ENCODE data around the gene ANKDD1B. TPM values are rescaled to one million over a fixed set of nuclear protein-coding genes. Genes with fewer than 3 reads are reported as not detected.

Gene ANKDD1B
- total RNA-seq, 4 donors from 2014 or later = 1.1 TPM; not detected in 3

DNA sequence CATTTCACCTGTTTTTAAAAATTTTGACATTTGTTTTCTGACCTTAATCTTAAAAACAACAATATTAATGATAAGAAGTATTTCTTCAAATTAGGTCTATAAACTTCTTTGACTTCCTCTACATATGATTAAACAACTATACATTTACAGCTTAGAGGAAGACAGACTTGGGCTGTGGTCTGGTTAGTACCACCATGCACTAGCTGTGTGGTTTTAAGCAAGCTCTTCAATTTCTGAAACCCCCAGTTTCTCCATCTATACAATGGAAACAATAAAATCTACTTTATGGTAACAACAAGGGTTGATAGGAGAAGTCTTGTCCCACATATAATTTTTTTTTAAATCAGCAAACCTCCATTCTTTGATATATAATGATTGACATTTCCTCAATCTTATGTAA, 15.7 kb downstream of the ANKDD1B start:
- Histone ChIP-seq H3K27ac (no peak overlapping the region), H3K27me3 (no peaks in the 10 kb centered on the region), H3K4me3 (no peak overlapping the region), H3K9me3 (no peaks in the 10 kb centered on the region), H3K36me3 (no peaks in the 10 kb centered on the region), H3K4me1 (no peaks in the 10 kb centered on the region)
- no peak for ATAC-seq
- in situ Hi-C loops (cut with MboI; ENCODE audit: low sequenced_read_pairs in 4 of 4) (no loop called here), intact Hi-C loops (cut with DNase I; ENCODE audit: low total_unique reads) (no loop called here)
- DNase-seq = no peak
- TF ChIP-seq, protein P1, sequence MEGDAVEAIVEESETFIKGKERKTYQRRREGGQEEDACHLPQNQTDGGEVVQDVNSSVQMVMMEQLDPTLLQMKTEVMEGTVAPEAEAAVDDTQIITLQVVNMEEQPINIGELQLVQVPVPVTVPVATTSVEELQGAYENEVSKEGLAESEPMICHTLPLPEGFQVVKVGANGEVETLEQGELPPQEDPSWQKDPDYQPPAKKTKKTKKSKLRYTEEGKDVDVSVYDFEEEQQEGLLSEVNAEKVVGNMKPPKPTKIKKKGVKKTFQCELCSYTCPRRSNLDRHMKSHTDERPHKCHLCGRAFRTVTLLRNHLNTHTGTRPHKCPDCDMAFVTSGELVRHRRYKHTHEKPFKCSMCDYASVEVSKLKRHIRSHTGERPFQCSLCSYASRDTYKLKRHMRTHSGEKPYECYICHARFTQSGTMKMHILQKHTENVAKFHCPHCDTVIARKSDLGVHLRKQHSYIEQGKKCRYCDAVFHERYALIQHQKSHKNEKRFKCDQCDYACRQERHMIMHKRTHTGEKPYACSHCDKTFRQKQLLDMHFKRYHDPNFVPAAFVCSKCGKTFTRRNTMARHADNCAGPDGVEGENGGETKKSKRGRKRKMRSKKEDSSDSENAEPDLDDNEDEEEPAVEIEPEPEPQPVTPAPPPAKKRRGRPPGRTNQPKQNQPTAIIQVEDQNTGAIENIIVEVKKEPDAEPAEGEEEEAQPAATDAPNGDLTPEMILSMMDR (IDR thresholded peaks at IDR 0.05 in 4 of 5, conservative IDR thresholded peaks at IDR 0.05 in 1 of 5) = no peak
- no peak for TF ChIP-seq POLR2A (IDR thresholded peaks at IDR 0.05)

DNA sequence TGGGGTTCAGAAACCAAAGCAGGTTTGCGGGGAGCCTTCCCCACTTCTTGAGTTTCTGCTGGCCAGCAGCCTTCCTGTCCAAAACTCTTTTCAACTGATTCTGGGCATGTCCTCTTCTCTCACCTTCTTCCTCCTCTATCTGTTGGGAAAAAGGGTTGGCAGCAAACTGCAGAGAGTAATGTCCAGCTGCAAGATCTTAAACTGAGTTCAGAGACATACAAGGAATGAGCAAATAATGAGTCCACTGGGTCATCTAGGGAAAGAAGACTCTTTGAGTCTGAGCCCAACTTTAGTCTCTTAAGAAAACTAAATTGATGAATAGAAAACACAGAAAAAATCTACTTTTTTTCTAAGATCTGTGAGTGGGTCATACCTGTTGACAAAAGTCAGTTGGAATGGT, 16.5 kb downstream of the ANKDD1B start:
- H3K9me3 ChIP-seq = no peaks in the 10 kb centered on the region
- H3K4me1 ChIP-seq = no peaks in the 10 kb centered on the region
- H3K27me3 ChIP-seq = no peaks in the 10 kb centered on the region
- in situ Hi-C loops (cut with MboI; ENCODE audit: low sequenced_read_pairs in 4 of 4) = no loop called here
- intact Hi-C loops (cut with DNase I; ENCODE audit: low total_unique reads) = no loop called here
- no peak overlapping the region for H3K27ac ChIP-seq
- no peak overlapping the region for H3K4me3 ChIP-seq
- ATAC-seq (no peak), DNase-seq (no peak)
- TF ChIP-seq POLR2A (IDR thresholded peaks at IDR 0.05) = no peak
- TF ChIP-seq, protein P1 (IDR thresholded peaks at IDR 0.05 in 4 of 5, conservative IDR thresholded peaks at IDR 0.05 in 1 of 5) = no peak
- no peaks in the 10 kb centered on the region for H3K36me3 ChIP-seq

DNA sequence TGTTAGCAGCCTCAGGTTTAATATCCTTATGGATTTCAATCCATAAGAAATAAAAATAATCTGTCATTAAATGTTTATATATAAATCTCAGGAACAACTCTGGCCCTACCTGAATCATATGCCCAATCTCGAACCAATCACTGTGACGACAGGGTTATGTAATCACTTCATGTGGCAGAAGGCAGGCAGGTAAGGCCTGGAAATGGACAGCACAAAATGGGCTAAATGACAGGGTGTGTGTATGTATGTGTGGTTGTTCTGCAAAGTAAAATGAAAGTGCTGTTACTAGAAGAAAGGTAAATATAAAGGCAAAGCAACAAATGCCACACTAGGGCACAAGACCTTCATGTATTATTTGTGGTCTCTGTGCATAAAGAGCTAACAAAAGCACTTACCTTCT, 19.6 kb downstream of the ANKDD1B start:
- intact Hi-C loops (cut with DNase I; ENCODE audit: low total_unique reads) (no loop called here), in situ Hi-C loops (cut with MboI; ENCODE audit: low sequenced_read_pairs in 4 of 4) (no loop called here)
- DNase-seq (no peak), ATAC-seq (no peak)
- no peaks in the 10 kb centered on the region for H3K27me3 ChIP-seq
- H3K9me3 ChIP-seq = no peaks in the 10 kb centered on the region
- no peaks in the 10 kb centered on the region for H3K4me1 ChIP-seq
- TF ChIP-seq, protein P1 (IDR thresholded peaks at IDR 0.05 in 4 of 5, conservative IDR thresholded peaks at IDR 0.05 in 1 of 5) = no peak
- no peak for TF ChIP-seq POLR2A (IDR thresholded peaks at IDR 0.05)
- no peaks in the 10 kb centered on the region for H3K36me3 ChIP-seq
- H3K4me3 ChIP-seq = no peak overlapping the region
- no peak overlapping the region for H3K27ac ChIP-seq

DNA sequence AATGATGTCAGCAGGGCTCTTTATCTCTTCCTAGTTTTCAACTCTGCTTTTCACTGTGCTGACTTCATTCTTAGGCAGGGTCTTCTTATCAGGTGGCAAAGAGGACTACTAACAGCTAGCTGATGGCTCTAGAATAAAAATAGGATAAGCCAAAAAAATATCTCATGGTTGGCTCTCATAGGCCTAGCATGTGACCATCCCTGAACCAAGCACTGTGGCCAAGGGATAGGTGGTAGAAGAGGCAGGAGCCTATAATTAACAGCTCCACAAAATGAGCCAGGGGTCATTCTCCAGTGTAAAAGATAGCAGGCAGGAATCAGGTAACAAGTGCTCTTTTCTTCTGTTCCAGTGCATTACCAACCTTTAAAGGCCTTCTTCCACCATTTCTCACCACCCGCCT, 21.1 kb downstream of the ANKDD1B start:
- ATAC-seq (no peak), DNase-seq (no peak)
- intact Hi-C loops (cut with DNase I; ENCODE audit: low total_unique reads) = no loop called here
- H3K36me3 ChIP-seq = no peaks in the 10 kb centered on the region
- TF ChIP-seq POLR2A (IDR thresholded peaks at IDR 0.05) = no peak
- TF ChIP-seq, protein P1 (IDR thresholded peaks at IDR 0.05 in 4 of 5, conservative IDR thresholded peaks at IDR 0.05 in 1 of 5) = no peak
- H3K27me3 ChIP-seq = no peaks in the 10 kb centered on the region
- no peak overlapping the region for H3K4me3 ChIP-seq
- in situ Hi-C loops (cut with MboI; ENCODE audit: low sequenced_read_pairs in 4 of 4) = no loop called here
- no peak overlapping the region for H3K27ac ChIP-seq
- H3K9me3 ChIP-seq = no peaks in the 10 kb centered on the region
- H3K4me1 ChIP-seq = no peaks in the 10 kb centered on the region

DNA sequence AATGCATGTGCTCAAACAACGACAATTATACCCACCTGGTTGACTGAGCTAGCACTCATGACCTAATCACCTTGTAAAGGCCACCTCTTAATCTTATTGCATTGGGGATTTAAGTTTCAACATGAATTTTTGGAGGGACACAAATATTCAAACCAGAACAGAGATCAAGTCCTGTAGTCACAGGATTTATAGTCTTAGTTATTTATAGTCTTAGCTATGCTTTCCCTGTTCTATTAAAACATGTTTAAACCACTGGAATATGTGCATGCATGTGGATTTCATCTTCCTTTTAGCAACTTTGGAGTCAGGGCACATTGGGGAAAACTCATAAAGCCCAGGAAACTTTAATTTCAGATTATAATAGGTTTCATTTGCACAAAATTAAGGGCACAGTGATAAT, 26.7 kb downstream of the ANKDD1B start:
- ATAC-seq (no peak), DNase-seq (no peak)
- Histone ChIP-seq H3K4me1 (no peaks in the 10 kb centered on the region), H3K9me3 (no peaks in the 10 kb centered on the region), H3K36me3 (no peaks in the 10 kb centered on the region), H3K27me3 (no peaks in the 10 kb centered on the region), H3K27ac (no peak overlapping the region), H3K4me3 (no peak overlapping the region)
- intact Hi-C loops (cut with DNase I; ENCODE audit: low total_unique reads) (no loop called here), in situ Hi-C loops (cut with MboI; ENCODE audit: low sequenced_read_pairs in 4 of 4) (no loop called here)
- TF ChIP-seq, protein P1 (IDR thresholded peaks at IDR 0.05 in 4 of 5, conservative IDR thresholded peaks at IDR 0.05 in 1 of 5) = no peak
- no peak for TF ChIP-seq POLR2A (IDR thresholded peaks at IDR 0.05)

Data from gastrocnemius medialis (tissue), 4 donors.